Pancreas (tissue), 10 donors: ENCODE measurements around the gene ADK. TPM values are rescaled to one million over a fixed set of nuclear protein-coding genes. Genes with fewer than 3 reads are reported as not detected.

Experiments used
- ATAC-seq, 4 donors: fragments of 200-7000 bp; cut with Tn5 transposase; one replicate each; pipeline versions ENCODE4 v1.8.0 to v1.9.1; 2020; ENCODE audit warnings: mild to moderate bottlenecking in 4 of 4, moderate library complexity in 4 of 4
- DNase-seq, 6 donors: peaks; one replicate each; pipeline ENCODE4 v3.0.0-alpha.2; 2020
- FAIRE-seq: peaks from 2 replicates; lab custom pipeline; 2012; peaks lifted over from hg19 to GRCh38; lab: Jason Lieb, UNC
- H3K27ac ChIP-seq, 4 donors: fragments of 200-600 bp; sonication (generic); 1 replicate in 3 of 4; 2 replicates in 1 of 4; pipeline versions ENCODE4 v1.5.0 to v1.8.0; 2020
- H3K27me3 ChIP-seq, 4 donors: fragments of 200-600 bp; one replicate each; pipeline ENCODE4 v1.8.0; 2021
- H3K36me3 ChIP-seq, 3 donors: fragments of 200-600 bp; sonication (generic) in 1 of 3; one replicate each; pipeline versions ENCODE4 v1.5.0 to v1.8.0; 2020 to 2021
- H3K4me1 ChIP-seq, 3 donors: fragments of 200-600 bp; one replicate each; pipeline ENCODE4 v1.8.0; 2021
- H3K4me3 ChIP-seq, 4 donors: fragments of 200-600 bp; sonication (generic) in 2 of 4; one replicate each; pipeline versions ENCODE4 v1.5.0 to v1.8.0; 2020 to 2021
- H3K9me3 ChIP-seq, 4 donors: fragments of 200-600 bp; one replicate each; pipeline ENCODE4 v1.8.0; 2021
- CTCF ChIP-seq, 4 donors: fragments of 200-600 bp; sonication (generic) in 3 of 4; IDR thresholded peaks; one replicate each; pipeline versions ENCODE4 v1.5.0 to v1.8.0; 2021; ENCODE audit warnings: antibody characterized with exemption in 4 of 4
- WGBS, 2 donors: extraction: QIAGEN DNeasy Blood & Tissue Kit; methylation state at CpG; one replicate each; pipeline ENCODE4 v1.1.7; 2013; 5-methylcytosine and 5-hydroxymethylcytosine counted together
- intact Hi-C, 3 donors: fragments of 100-400 bp; cut with DNase I; formaldehyde crosslinking; loops; one replicate each; pipeline versions ENCODE4 v1.11.1 to v1.14.2; 2022
- polyA plus RNA-seq, 2 donors: library from polyadenylated mRNA; stranded (reverse); fragments of 200-250 nt; gene quantifications; one replicate each; pipeline ENCODE4 v1.2.3, GENCODE V29; 2013
- total RNA-seq, 6 donors: library from RNA; stranded (reverse); fragmentation: NEBNext Ultra II Directional in 4 of 6; extraction: Animal tissue kit (Norgen Biotek cat#: 25700) in 4 of 6; gene quantifications; one replicate each; pipeline versions ENCODE4 v1.2.1 to v1.2.4, GENCODE V29; 2021 to 2023
- donor health status: healthy with polysubstance abuse.
- donor health status: DM: no; HTN: no; CAD: no; lungs with moderate emphysema.
- donor health status: DM: no; HTN: no; CAD: no.
- donor health status: control.
- donor health status: control.
- donor health status: Bipolar disorder and iron deficiency.
- donor health status: DM: yes; HTN: yes; CAD: no.
- donor health status: DM: no; HTN: no; CAD: no.
- donor health status: DM: no; HTN: no; CAD: no.
- donor health status: DM: yes; HTN: yes; CAD: no.

Gene ADK
- total and polyA plus RNA-seq, 8 donors: 6.5 to 17.3 (median 13.4) TPM

GRCh38 chr10:74642901-74643595, 492.0 kb downstream of the ADK start:
- H3K4me1 ChIP-seq: no peaks in the 10 kb centered on the region
- H3K36me3 ChIP-seq: no peaks in the 10 kb centered on the region
- ATAC-seq: no peak
- no peak overlapping the region for H3K27ac ChIP-seq
- H3K9me3 ChIP-seq: no peaks in the 10 kb centered on the region
- no peak for TF ChIP-seq CTCF (IDR thresholded peaks at IDR 0.05)
- no peak for DNase-seq
- no peak overlapping the region for H3K4me3 ChIP-seq
- intact Hi-C loops: no loop called here
- FAIRE-seq: no peak
- H3K27me3 ChIP-seq: no peaks in the 10 kb centered on the region
- WGBS, 2 donors: 85 to 93% methylated on average over 1 of the region's 1 CpG

- Histone ChIP-seq H3K4me3 (no peak overlapping the region), H3K36me3 (no peaks in the 10 kb centered on the region), H3K27ac (no peak overlapping the region), H3K4me1 (no peaks in the 10 kb centered on the region), H3K27me3 (no peaks in the 10 kb centered on the region), H3K9me3 (no peaks in the 10 kb centered on the region)
- intact Hi-C loops: no loop called here
- DNase-seq (no peak), FAIRE-seq (no peak), ATAC-seq (no peak)
- no peak for TF ChIP-seq CTCF (IDR thresholded peaks at IDR 0.05)
These were observed 492.6 kb downstream of the ADK start for GRCh38 chr10:74643596-74643975.

- Histone ChIP-seq H3K27ac (no peak overlapping the region), H3K4me1 (no peaks in the 10 kb centered on the region), H3K27me3 (no peaks in the 10 kb centered on the region), H3K36me3 (no peaks in the 10 kb centered on the region), H3K9me3 (no peaks in the 10 kb centered on the region), H3K4me3 (no peak overlapping the region)
- ATAC-seq: no peak
- no peak for TF ChIP-seq CTCF (IDR thresholded peaks at IDR 0.05)
- no peak for DNase-seq
- intact Hi-C loops: no loop called here
- FAIRE-seq: no peak
- 77 to 86% methylated on average over 2 of the region's 2 CpGs for WGBS, 2 donors
These were observed 493.7 kb downstream of the ADK start for GRCh38 chr10:74644738-74645137.

- DNase-seq (no peak), FAIRE-seq (no peak), ATAC-seq (no peak)
- no peaks in the 10 kb centered on the region for H3K27me3 ChIP-seq
- no peaks in the 10 kb centered on the region for H3K36me3 ChIP-seq
- TF ChIP-seq CTCF (IDR thresholded peaks at IDR 0.05): no peak
- H3K4me1 ChIP-seq: no peaks in the 10 kb centered on the region
- no peak overlapping the region for H3K27ac ChIP-seq
- 57 to 66% methylated on average over 3 of the region's 3 CpGs for WGBS, 2 donors
- intact Hi-C loops: no loop called here
- H3K9me3 ChIP-seq: no peaks in the 10 kb centered on the region
- H3K4me3 ChIP-seq: no peak overlapping the region
These were observed 494.7 kb downstream of the ADK start for GRCh38 chr10:74645692-74646091.

- intact Hi-C loops: no loop called here
- FAIRE-seq (no peak), DNase-seq (no peak), ATAC-seq (no peak)
- H3K4me1 ChIP-seq: no peaks in the 10 kb centered on the region
- H3K9me3 ChIP-seq: no peaks in the 10 kb centered on the region
- no peak for TF ChIP-seq CTCF (IDR thresholded peaks at IDR 0.05)
- H3K36me3 ChIP-seq: no peaks in the 10 kb centered on the region
- H3K27ac ChIP-seq: no peak overlapping the region
- H3K4me3 ChIP-seq: no peak overlapping the region
- WGBS, 2 donors: 95 to 97% methylated on average over 1 of the region's 1 CpG
- no peaks in the 10 kb centered on the region for H3K27me3 ChIP-seq
These were observed 499.6 kb downstream of the ADK start for GRCh38 chr10:74650613-74651012.
